Neural progenitor cell (in vitro differentiated cells): ENCODE measurements around the gene TC2N.

Experiments
- EZH2 ChIP-seq: fragments of 200-600 bp; sonication (generic); IDR thresholded peaks from 2 replicates; pipeline ENCODE4 v1.6.1; 2017; ENCODE audit warnings: antibody characterized with exemption, mild to moderate bottlenecking, moderate library complexity
- TF ChIP-seq, protein P1 (sequence below): fragments of 200-600 bp; sonication (generic); IDR thresholded peaks from 2 replicates; pipeline ENCODE4 v1.5.1; 2017; ENCODE audit warnings: antibody characterized with exemption, mild to moderate bottlenecking

GRCh38 chr14:91861091-91861490 lies 6.2 kb downstream of the TC2N start:
- TF ChIP-seq, protein P1, sequence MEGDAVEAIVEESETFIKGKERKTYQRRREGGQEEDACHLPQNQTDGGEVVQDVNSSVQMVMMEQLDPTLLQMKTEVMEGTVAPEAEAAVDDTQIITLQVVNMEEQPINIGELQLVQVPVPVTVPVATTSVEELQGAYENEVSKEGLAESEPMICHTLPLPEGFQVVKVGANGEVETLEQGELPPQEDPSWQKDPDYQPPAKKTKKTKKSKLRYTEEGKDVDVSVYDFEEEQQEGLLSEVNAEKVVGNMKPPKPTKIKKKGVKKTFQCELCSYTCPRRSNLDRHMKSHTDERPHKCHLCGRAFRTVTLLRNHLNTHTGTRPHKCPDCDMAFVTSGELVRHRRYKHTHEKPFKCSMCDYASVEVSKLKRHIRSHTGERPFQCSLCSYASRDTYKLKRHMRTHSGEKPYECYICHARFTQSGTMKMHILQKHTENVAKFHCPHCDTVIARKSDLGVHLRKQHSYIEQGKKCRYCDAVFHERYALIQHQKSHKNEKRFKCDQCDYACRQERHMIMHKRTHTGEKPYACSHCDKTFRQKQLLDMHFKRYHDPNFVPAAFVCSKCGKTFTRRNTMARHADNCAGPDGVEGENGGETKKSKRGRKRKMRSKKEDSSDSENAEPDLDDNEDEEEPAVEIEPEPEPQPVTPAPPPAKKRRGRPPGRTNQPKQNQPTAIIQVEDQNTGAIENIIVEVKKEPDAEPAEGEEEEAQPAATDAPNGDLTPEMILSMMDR = no peak
- no peak for TF ChIP-seq EZH2
